Fibroblast of mammary gland (primary cell): ENCODE data around the gene GPX1.
"Not testable (repeated sequence)": the region's sequence is repeated elsewhere in the genome, so short reads cannot be mapped to it uniquely, and the experiment has no call there.

Source experiments
- DNase-seq: peaks from one replicate; pipeline ENCODE4 v3.0.0-alpha.2; 2010; ENCODE audit warnings: low read depth
- H3K4me3 ChIP-seq: 2 replicates; pipeline ENCODE4 v1.5.1; 2011; ENCODE audit warnings: low read depth, mild to moderate bottlenecking, low read length, moderate library complexity; ENCODE audit not compliant: control insufficient read depth
- CTCF ChIP-seq: conservative IDR thresholded peaks from 2 replicates; pipeline ENCODE4 v1.5.1; 2011; ENCODE audit warnings: low read depth, low read length, inconsistent platforms; ENCODE audit not compliant: control insufficient read depth, insufficient read depth

GPX1 gene

GRCh38 chr3:49352890-49353421, 5.2 kb downstream of the GPX1 start:
- TF ChIP-seq CTCF, result no peak
- DNase-seq, result no peak
- no peak overlapping the region for H3K4me3 ChIP-seq

GRCh38 chr3:49352281-49352680, 5.9 kb downstream of the GPX1 start:
- H3K4me3 ChIP-seq, result no peak overlapping the region
- TF ChIP-seq CTCF, result no peak
- DNase-seq, result no peak

- no peak overlapping the region for H3K4me3 ChIP-seq
- peak; percentile 86 for DNase-seq
- no peak for TF ChIP-seq CTCF
These were observed 6.6 kb downstream of the GPX1 start for GRCh38 chr3:49351521-49352011.

GRCh38 chr3:49349348-49350114, 8.6 kb downstream of the GPX1 start:
- DNase-seq, result no peak
- H3K4me3 ChIP-seq, result no peak overlapping the region
- no peak for TF ChIP-seq CTCF

- not testable (repeated sequence) for DNase-seq, H3K4me3 ChIP-seq
These were observed 9.8 kb downstream of the GPX1 start for GRCh38 chr3:49348361-49348760.

GRCh38 chr3:49346797-49347251, 11.3 kb downstream of the GPX1 start:
- TF ChIP-seq CTCF, result no peak
- no peak overlapping the region for H3K4me3 ChIP-seq
- peak; percentile 77 for DNase-seq

- no peak for TF ChIP-seq CTCF
- no peak for DNase-seq
- H3K4me3 ChIP-seq, result no peak overlapping the region
These were observed 15.0 kb downstream of the GPX1 start for GRCh38 chr3:49343163-49343562.
